Calu3 (cell line): ENCODE data around the gene DST. TPM values are rescaled to one million over a fixed set of nuclear protein-coding genes. Genes with fewer than 3 reads are reported as not detected.

Experiments
- BruUV-seq: library from RNA; stranded (reverse); fragments of 400-500 nt; replicated peaks from 2 replicates; lab custom pipeline; 2021; lab: Mats Ljungman, UMichigan
- CTCF ChIA-PET: fragments of 300-600 bp; sonication (Branson Sonifier 250); formaldehyde crosslinking; loops from one replicate; lab custom pipeline; 2022; ENCODE audit warnings: antibody characterized with exemption; lab: Charles Lee
- DNase-seq: peaks from one replicate; pipeline ENCODE4 v3.0.0; 2022
- H3K27ac Mint-ChIP-seq: one replicate; pipeline ENCODE4 v1.8.0; 2022; ENCODE audit warnings: mixed read lengths; ENCODE audit not compliant: unreplicated experiment
- H3K27me3 Mint-ChIP-seq: one replicate; pipeline ENCODE4 v1.8.0; 2022; ENCODE audit warnings: mixed read lengths; ENCODE audit not compliant: unreplicated experiment
- H3K36me3 Mint-ChIP-seq: one replicate; pipeline ENCODE4 v1.8.0; 2022; ENCODE audit warnings: mild to moderate bottlenecking, moderate library complexity, mixed read lengths; ENCODE audit not compliant: insufficient read depth, unreplicated experiment
- H3K4me1 Mint-ChIP-seq: one replicate; pipeline ENCODE4 v1.8.0; 2022; ENCODE audit warnings: mild to moderate bottlenecking, low read depth, mixed read lengths; ENCODE audit not compliant: unreplicated experiment
- H3K4me3 Mint-ChIP-seq: one replicate; pipeline ENCODE4 v1.8.0; 2022; ENCODE audit warnings: mild to moderate bottlenecking, low read depth, moderate library complexity, mixed read lengths; ENCODE audit not compliant: unreplicated experiment
- H3K9me3 Mint-ChIP-seq: one replicate; pipeline ENCODE4 v1.8.0; 2022; ENCODE audit warnings: low read depth, mixed read lengths; ENCODE audit not compliant: unreplicated experiment
- intact Hi-C: fragments of 100-400 bp; cut with micrococcal nuclease; formaldehyde crosslinking; loops from one replicate; pipeline ENCODE4 v1.10.0; 2022; ENCODE audit not compliant: unreplicated experiment
- total RNA-seq: library from RNA; stranded (reverse); gene quantifications from 2 replicates; pipeline ENCODE4 v1.2.3, GENCODE V29; 2022
- TF ChIP-seq, protein P1 (sequence below): fragments of 200-600 bp; IDR thresholded peaks from one replicate; pipeline ENCODE4 v1.8.0; 2022; ENCODE audit warnings: antibody characterized with exemption; ENCODE audit not compliant: unreplicated experiment

Gene DST
- total RNA-seq, 1 experiment from 2014 or later: 212 TPM

- BruUV-seq: no TSS peak
- H3K4me1 Mint-ChIP-seq: no peaks in the 10 kb centered on the region
- H3K27me3 Mint-ChIP-seq: no peaks in the 10 kb centered on the region
- no peak overlapping the region for H3K27ac Mint-ChIP-seq
- H3K4me3 Mint-ChIP-seq: no peak overlapping the region
- H3K9me3 Mint-ChIP-seq: no peaks in the 10 kb centered on the region
- CTCF ChIA-PET: no interaction called here
- TF ChIP-seq, protein P1, sequence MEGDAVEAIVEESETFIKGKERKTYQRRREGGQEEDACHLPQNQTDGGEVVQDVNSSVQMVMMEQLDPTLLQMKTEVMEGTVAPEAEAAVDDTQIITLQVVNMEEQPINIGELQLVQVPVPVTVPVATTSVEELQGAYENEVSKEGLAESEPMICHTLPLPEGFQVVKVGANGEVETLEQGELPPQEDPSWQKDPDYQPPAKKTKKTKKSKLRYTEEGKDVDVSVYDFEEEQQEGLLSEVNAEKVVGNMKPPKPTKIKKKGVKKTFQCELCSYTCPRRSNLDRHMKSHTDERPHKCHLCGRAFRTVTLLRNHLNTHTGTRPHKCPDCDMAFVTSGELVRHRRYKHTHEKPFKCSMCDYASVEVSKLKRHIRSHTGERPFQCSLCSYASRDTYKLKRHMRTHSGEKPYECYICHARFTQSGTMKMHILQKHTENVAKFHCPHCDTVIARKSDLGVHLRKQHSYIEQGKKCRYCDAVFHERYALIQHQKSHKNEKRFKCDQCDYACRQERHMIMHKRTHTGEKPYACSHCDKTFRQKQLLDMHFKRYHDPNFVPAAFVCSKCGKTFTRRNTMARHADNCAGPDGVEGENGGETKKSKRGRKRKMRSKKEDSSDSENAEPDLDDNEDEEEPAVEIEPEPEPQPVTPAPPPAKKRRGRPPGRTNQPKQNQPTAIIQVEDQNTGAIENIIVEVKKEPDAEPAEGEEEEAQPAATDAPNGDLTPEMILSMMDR: no peak
- no peak for DNase-seq
- no peaks in the 10 kb centered on the region for H3K36me3 Mint-ChIP-seq
- intact Hi-C loops: no loop called here
Observed at GRCh38 chr6:56408976-56409375, 233.7 kb downstream of the DST start.
